NCI-H2196 treated with DMSO at 0.1 percent for 48 hours (cell line): ENCODE data around the gene ZKSCAN1.
A peak's percentile ranks its signal among the peaks of the same experiment; 100 is the strongest.

ENCODE experiments used
- DNase-seq: peaks from one replicate; lab custom pipeline; 2025; ENCODE audit not compliant: unreplicated experiment; lab: John Stamatoyannopoulos, UW

ZKSCAN1 gene

DNA sequence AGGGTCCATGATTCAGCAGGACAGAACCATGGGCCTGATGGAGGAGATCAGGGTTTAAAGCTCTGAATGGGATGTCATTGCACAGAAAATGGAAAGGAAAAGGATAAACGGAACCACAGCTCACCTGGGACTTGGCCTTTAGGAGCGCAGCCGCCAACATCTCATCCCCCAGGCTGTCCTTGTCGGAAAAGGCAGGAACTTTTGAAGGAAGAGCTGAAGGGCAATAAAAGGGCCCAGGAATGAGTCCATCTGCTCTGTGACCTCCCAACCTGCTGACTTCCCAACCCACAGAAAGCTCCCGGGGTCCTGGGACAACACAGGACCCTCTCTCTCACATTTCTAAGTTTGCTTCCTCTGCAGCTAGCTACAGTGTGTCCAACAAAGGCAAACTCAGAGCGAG, 60.0 kb downstream of the ZKSCAN1 start:
- no peak for DNase-seq

DNA sequence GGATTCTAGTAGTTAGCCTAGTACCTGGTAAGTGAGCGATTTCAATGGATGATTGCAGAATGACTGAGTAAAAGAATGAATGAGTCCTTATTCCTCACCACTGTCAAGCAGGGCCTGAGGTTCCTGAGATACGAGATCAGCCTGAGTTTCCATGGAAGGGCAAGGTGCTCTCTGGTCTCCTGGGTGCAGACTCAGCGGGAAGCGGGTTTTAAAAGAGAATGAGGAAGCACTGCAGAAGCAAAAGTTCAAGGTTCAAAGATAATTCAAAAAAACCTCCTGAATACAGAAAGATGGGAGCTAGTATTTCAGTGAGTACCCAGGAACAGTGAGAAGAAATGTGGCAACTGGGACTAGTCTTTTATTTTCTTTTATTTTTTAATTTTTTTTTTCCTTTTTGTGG, 61.8 kb downstream of the ZKSCAN1 start:
- DNase-seq, result no peak

DNA sequence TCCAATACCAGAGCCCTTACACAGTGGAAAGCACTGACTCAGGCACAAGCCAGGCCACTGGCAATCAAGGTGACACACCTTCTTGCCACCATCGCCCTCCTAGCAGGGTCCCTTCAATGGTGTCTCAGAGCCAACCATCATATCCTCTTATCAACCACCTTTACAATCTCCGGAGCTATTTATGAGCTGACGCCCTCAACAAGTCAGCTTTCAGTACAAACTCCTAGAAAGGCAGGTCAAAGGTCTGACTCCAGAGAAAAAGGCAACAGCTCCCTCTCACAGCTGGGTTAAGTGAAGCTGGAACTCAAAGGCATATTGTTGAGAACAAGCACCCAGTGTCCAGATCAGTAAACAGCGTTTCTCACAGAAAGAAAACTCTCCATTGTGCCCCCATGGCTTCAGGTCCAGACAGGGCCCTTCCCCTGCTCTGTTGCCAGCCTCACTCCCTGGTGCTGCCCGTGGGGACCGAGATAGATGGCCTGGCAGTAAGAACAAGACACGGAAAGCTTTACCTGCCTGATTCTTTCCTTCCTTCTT, 63.7 kb downstream of the ZKSCAN1 start:
- DNase-seq, result no peak

DNA sequence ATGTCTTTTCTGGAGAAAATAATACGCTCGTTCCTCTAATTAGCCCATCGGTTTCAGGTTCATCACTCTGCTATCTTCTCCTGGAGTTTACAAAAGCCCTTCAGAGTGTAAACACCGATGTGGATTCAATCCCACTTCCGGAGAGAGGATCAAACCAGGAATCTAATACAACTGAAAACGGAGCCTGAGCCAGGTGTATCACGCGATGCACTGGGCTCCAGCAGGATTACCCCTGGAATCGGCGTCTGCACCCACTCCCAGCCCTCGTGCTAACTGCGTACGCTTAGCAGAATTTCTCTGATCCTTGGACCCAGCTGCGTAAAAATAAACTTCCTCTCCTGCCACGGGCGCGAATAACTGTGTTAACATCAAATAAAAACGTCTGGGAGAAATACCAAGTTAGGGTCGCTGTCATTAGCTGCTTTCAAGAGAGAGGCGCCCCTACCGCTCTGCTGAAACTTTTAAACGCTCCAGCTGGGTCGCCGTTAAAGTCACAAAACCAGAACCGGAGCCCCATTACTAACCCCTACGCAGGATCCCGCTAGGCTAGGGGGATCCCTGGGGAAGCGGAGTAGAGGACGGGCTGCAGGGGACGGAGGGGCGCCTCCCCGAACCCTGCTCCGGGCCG, 65.6 kb downstream of the ZKSCAN1 start:
- DNase-seq, result peak; percentile 19

DNA sequence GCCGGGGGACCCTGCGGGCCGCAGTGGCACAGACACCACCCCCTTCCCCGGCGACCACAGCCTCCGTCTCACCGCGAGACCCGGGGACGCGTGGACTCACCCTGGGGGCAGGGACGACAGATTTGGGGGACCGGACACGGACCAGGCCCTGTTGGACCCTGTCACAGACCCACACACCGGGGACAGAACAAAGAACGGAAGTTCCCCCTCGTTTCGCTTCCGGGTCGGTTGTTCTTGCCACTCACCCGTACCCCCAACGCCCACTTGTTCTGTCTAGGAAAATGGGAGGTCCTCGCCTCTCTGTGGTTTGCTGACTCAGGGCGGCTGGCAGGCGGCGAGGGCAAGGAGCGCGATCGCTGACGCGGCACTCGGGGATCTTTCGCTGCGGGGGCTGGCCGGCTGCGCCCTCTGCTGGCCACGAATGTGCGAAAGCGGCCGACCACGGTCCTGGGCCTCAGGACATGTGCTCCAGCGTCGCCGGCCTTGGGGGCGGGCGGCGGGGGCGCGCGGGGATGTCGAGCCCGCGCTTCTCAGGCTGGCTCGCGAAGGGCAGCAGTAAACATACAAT, 66.2 kb downstream of the ZKSCAN1 start, which contains the start of gene ZNF3:
Gene ZNF3 (minus strand): TSS at position 189 of the 568 bp plus-strand sequence. CDS start 4,366 bp downstream, outside the sequence.
- peak; percentile 98 for DNase-seq

DNA sequence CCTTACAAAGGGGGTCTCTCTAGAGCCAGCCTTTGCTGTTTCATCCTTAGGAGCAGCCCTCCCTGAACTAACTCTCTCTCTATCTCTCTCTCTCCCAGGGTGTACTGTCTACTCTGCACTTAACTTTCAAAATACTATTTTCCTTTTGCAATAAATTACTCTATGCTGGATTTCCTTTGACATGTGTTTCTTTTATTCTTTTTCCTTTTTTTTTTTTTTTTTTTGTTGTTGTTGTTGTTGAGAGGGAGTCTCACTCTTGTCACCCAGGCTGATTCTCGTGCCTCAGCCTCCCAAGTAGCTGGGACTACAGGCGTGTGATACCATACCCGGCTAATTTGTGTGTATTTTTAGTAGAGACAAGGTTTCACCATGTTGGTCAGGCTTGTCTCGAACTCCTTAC, 67.6 kb downstream of the ZKSCAN1 start:
- DNase-seq, result no peak

DNA sequence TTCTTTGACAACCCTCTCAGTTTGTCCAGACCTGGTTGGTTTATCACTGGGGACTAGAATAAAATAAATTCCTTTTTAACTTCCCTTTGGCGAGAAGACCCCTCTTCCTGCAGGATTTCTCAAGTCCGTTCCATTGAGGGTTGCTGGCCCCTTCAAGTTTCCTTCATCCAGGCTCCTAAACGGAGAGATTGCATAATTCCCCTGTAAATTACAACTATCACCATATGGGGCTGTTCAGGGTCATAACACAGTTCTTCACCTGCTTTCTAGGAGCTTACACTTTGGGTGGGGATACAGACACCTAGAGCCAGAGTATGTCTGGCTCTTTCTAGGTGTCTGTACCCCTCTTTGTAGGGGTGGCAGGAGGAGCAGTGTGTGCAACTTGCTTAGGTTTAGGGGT, 70.1 kb downstream of the ZKSCAN1 start:
- DNase-seq, result no peak

DNA sequence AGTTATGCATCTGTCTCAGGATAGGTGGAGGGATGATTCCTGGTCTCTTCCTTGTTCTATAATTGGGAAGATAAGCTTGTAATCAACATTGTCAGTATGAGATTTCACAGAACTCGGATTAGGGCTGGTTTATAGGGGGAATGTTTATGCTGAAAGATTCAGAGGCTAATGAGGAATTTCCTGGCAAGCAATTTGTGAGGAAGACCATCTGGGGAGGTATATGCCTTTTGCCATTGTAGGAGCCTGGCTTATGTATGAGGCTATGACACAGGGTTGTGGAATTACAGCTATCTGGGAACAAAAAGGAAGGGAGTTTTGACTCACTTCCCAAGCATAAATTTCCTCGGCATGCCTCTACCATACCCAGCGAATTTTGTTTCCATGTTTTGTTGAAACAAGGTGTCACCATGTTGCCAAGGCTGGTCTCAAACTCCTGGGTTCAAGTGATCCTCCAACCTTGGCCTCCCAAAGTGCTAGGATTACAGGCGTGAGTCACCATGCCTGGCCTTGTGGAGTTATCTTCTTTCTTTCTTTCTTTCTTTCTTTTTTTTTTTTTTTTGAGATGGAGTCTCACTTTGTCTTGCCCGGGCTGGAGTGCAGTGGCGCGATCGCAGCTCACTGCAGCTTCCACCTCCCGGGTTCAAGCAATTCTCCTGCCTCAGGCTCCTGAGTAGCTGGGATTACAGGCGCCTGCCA, 71.8 kb downstream of the ZKSCAN1 start:
- DNase-seq, result no peak

DNA sequence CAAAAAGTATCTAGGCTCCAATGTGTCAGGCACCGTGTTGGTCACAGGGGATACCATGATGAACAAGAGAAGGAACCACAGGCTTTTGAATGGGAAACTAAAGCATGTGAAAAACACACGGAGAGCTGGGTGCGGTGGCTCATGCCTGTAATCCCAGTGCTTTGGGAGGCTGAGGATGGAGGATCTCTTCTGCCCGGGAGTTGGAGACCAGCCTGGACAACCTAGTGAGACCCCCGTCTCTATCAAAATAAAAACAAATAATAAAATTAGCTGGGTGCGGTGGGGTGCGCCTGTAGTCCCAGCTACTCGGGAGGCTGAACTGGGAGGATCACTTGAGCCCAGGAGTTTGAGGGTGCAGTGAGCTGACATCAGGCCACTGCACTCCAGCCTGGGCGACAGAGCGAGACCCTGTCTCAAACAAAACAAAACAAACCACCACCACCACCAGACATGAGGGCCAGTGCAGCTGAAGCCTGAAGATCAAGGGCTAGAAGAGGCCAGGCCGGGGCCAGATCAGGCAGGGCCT, 72.8 kb downstream of the ZKSCAN1 start:
- no peak for DNase-seq

DNA sequence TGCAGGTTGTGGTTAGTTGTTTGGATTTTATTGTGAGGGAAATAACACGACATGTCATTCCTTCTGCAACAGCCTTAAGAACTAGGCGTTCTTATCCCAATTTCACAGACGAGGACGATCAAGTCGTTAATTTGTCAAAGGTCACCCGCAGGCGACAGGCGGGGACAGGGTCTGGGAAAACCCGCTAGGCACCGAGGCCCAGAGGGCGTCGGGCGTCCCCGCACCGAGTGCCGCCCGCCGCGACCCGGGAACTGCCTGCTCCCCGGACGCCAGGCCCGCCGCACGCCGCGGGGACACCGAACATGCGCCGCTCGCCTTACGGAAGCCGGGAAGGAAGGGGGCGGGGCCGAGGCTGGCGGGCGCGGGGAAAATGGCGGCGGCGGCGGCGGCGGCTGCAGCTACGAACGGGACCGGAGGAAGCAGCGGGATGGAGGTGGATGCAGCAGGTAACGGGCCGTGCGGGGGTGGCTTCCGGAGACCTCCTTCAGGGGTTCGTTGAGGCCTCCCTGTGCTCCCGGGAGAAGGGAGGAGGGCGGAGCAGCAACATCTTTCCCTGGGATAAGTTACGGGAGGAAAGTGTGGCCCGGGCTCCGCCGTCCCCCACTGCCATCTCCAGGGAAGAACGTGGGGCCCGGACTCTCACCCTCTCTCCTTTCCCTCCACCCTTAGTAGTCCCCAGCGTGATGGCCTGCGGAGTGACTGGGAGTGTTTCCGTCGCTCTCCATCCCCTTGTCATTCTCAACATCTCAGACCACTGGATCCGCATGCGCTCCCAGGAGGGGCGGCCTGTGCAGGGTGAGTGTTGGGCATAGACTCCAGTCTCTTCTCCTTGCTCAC, 73.4 kb downstream of the ZKSCAN1 start, which contains the start of gene COPS6:
Gene COPS6 (plus strand): TSS at position 349 of the 837 bp plus-strand sequence. CDS start 22 bp downstream, at position 371.
- peak; percentile 33 for DNase-seq

DNA sequence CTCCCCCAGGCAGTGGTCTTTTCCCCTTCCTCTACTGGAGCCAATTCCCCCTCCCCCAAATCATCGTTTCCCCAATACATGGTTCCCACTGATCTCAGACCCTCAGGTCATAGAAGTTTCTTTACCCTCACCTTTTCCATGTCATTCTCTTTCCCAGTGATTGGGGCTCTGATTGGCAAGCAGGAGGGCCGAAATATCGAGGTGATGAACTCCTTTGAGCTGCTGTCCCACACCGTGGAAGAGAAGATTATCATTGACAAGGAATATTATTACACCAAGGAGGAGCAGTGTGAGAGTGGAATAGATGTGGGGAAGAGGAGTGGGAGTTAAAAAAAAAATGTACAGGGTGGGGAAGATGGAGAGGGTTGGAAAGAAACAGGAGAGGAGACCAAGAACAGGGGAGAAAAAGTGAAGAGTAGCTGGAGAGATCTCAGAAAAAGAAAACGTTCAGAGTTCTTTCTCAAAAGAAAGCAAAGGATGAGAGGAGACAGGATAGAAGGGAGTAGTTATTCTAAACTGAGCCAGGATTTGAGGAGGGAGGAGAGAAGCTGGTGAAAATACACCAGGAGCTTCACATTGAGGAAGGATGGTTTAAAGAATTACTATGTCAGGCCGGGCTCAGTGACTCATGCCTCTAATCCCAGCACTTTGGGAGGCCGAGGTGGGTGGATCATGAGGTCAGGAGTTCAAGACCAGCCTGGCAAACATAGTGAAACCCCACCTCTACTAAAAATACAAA, 74.2 kb downstream of the ZKSCAN1 start:
- DNase-seq, result no peak

DNA sequence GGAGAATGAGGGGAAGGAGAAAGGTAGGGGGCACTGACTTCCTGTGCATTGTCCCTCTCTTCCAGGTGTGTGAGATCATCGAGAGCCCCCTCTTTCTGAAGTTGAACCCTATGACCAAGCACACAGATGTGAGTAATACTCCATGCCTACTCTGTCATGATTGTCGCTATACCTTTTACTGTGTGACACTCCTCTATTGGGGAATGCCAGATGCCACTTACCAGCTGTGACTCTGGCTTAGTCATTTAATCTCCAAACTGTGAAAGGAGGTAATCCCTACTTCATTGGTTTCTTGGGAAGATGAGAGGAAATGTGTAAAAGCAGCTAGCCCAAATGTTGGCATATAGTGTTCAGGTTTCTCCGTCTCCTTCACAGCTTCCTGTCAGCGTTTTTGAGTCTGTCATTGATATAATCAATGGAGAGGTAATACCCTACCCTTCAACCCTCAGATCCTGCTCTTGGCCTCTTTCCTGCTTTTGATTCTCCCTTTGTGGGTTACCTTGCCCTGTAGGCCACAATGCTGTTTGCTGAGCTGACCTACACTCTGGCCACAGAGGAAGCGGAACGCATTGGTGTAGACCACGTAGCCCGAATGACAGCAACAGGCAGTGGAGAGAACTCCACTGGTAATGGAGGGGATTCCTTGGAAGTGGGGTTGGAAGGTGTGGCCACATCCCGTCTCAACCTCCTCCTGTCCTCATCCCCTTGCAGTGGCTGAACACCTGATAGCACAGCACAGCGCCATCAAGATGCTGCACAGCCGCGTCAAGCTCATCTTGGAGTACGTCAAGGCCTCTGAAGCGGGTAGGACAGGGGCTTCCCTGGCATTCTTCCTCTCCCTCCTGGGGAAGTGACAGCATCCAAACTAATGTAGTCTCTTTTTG, 75.4 kb downstream of the ZKSCAN1 start:
- DNase-seq, result no peak
